NB4 (cell line): Measurements from ENCODE around the gene CHRNA5.
"Not testable (repeated sequence)": the region's sequence is repeated elsewhere in the genome, so short reads cannot be mapped to it uniquely, and the experiment has no call there.

Experiments
- DNase-seq: peaks from one replicate; pipeline ENCODE4 v3.0.0; 2010; ENCODE audit warnings: low read depth
- H3K4me3 ChIP-seq: one replicate; pipeline ENCODE4 v1.5.1; 2011; ENCODE audit warnings: mild to moderate bottlenecking, low read depth, low read length, moderate library complexity
- MYC ChIP-seq: IDR thresholded peaks from 2 replicates; pipeline ENCODE4 v1.6.1; 2011; ENCODE audit warnings: low read depth, low read length
- POLR2A ChIP-seq: IDR thresholded peaks from 2 replicates; pipeline ENCODE4 v1.6.1; 2011; ENCODE audit warnings: mild to moderate bottlenecking; ENCODE audit not compliant: insufficient read length; ENCODE audit errors: extremely low read depth
- TF ChIP-seq, protein P1 (sequence below): IDR thresholded peaks from 2 replicates; pipeline ENCODE4 v1.6.1; 2011; ENCODE audit warnings: low read depth, low read length
- TF ChIP-seq, protein P2 (sequence below): IDR thresholded peaks from one replicate; pipeline ENCODE4 v1.5.1; 2012; ENCODE audit warnings: low read depth, low read length

CHRNA5 gene

DNA sequence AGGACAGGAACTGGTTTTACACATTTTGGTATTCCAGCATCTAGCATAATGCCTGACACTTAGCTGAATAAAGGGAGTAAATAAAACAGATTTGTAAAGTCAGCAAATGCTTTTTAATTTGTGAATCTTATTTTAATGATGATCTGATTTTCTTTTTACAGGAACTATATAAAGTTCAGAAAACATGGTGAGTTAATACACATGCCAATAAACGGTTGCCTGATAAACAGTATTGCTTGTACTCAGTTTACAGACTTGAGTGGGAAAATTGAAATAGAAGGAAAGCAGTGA lies 23.6 kb upstream of the CHRNA5 start:
- no peak for DNase-seq
- TF ChIP-seq MYC (no peak), POLR2A (no peak)
- TF ChIP-seq, protein P1, sequence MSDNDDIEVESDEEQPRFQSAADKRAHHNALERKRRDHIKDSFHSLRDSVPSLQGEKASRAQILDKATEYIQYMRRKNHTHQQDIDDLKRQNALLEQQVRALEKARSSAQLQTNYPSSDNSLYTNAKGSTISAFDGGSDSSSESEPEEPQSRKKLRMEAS = no peak
- TF ChIP-seq, protein P2, sequence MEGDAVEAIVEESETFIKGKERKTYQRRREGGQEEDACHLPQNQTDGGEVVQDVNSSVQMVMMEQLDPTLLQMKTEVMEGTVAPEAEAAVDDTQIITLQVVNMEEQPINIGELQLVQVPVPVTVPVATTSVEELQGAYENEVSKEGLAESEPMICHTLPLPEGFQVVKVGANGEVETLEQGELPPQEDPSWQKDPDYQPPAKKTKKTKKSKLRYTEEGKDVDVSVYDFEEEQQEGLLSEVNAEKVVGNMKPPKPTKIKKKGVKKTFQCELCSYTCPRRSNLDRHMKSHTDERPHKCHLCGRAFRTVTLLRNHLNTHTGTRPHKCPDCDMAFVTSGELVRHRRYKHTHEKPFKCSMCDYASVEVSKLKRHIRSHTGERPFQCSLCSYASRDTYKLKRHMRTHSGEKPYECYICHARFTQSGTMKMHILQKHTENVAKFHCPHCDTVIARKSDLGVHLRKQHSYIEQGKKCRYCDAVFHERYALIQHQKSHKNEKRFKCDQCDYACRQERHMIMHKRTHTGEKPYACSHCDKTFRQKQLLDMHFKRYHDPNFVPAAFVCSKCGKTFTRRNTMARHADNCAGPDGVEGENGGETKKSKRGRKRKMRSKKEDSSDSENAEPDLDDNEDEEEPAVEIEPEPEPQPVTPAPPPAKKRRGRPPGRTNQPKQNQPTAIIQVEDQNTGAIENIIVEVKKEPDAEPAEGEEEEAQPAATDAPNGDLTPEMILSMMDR = no peak
- H3K4me3 ChIP-seq = peak overlapping the region; percentile 100

- peak overlapping the region; percentile 100 for H3K4me3 ChIP-seq
- no peak for TF ChIP-seq POLR2A
- TF ChIP-seq MYC = no peak
- TF ChIP-seq, protein P1 = no peak
- TF ChIP-seq, protein P2 = no peak
- no peak for DNase-seq
These were observed 22.7 kb upstream of the CHRNA5 start for GRCh38 chr15:78542647-78543046.

DNA sequence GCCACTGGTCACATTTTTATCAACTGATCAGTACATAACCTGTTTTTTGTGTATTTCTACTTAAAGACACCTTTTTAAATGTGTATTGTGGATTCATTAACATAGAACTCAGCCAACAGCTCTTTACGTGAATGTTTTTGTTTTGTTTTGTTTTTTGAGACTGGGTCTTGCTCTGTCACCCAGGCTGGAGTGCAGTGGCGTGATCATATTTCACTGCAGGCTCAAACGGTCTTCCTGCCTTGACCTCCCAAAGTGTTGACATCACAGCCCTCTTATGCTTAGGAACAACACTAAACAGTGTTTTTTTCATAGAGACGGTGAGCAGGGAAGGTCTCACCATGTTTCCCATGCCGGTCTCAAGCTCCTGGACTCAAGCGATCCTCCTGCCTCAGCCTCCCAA lies 15.1 kb upstream of the CHRNA5 start:
- no peak for TF ChIP-seq MYC
- TF ChIP-seq, protein P2 = no peak
- TF ChIP-seq, protein P1 = no peak
- no peak for TF ChIP-seq POLR2A
- DNase-seq = no peak
- no peak overlapping the region for H3K4me3 ChIP-seq

DNA sequence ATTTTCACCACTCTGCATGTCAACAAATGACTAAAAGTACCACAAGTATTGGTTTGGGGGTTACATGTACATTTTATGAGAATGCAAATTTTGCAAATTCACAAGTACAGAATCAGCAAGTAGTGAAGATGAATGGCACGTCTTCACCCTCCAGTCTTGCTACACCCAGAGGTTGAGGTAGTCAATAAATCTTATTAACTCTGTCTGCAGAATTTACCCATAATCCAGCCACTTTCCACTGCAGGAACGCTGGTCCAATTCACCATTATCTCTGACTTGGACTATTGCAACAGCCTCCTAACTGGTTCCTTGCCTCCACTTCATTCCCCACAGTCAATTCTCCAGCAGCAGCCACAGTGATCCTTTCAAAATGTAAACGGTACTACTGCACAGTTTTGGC lies 14.5 kb upstream of the CHRNA5 start:
- H3K4me3 ChIP-seq = no peak overlapping the region
- TF ChIP-seq, protein P2 = no peak
- no peak for TF ChIP-seq POLR2A
- TF ChIP-seq, protein P1 = no peak
- no peak for TF ChIP-seq MYC
- no peak for DNase-seq

GRCh38 chr15:78551902-78552301 lies 13.4 kb upstream of the CHRNA5 start:
- DNase-seq = no peak
- TF ChIP-seq, protein P2 = no peak
- TF ChIP-seq POLR2A (no peak), MYC (no peak)
- TF ChIP-seq, protein P1 = no peak
- H3K4me3 ChIP-seq = no peak overlapping the region

- DNase-seq = no peak
- TF ChIP-seq MYC (no peak), POLR2A (no peak)
- TF ChIP-seq, protein P1 = no peak
- TF ChIP-seq, protein P2 = no peak
- no peak overlapping the region for H3K4me3 ChIP-seq
These were observed 12.7 kb upstream of the CHRNA5 start for GRCh38 chr15:78552597-78552996.

DNA sequence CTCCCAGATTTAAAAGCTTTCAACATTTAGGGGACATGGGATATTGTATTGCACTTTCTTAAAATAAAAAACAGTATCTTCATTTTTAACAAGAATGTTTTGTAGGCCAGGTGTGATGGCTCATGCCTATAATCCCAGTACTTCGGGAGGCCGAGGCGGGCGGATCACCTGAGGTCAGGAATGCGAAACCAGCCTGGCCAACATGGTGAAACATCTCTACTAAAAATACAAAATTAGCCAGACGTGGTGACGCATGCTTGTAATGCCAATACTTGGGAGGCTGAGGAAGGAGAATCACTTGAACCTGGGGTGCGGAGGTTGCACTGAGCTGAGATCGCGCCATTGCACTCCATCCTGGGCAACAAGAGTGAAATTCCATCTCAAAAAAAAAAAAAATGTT lies 5.1 kb upstream of the CHRNA5 start:
- H3K4me3 ChIP-seq, DNase-seq: not testable (repeated sequence)
